ENCODE measurements around the gene TRAF3IP1. TPM values are rescaled to one million over a fixed set of nuclear protein-coding genes. Genes with fewer than 3 reads are reported as not detected.
"Not testable (repeated sequence)": the region's sequence is repeated elsewhere in the genome, so short reads cannot be mapped to it uniquely, and the experiment has no call there.

The TRAF3IP1 gene
- total RNA-seq (10 to 100 TPM in 1 of 6 donors, 1 to 10 TPM in 5; 4.9 to 10.3 (median 7.9) TPM), polyA plus RNA-seq (1 to 10 TPM; 4.7 to 7.0 TPM)

GRCh38 chr2:238320246-238320647 is at the start of gene TRAF3IP1:
Gene TRAF3IP1 (plus strand): TSS chr2:238320518. CDS start chr2:238320663, 145 bp downstream.
- intact Hi-C loops (cut with DNase I) = loop anchor here in 1 of 3 donors (10.0 kb wide), 1 partner anchor 55 kb away; no protein-coding TSS in a partner anchor
- TF ChIP-seq, protein P1, sequence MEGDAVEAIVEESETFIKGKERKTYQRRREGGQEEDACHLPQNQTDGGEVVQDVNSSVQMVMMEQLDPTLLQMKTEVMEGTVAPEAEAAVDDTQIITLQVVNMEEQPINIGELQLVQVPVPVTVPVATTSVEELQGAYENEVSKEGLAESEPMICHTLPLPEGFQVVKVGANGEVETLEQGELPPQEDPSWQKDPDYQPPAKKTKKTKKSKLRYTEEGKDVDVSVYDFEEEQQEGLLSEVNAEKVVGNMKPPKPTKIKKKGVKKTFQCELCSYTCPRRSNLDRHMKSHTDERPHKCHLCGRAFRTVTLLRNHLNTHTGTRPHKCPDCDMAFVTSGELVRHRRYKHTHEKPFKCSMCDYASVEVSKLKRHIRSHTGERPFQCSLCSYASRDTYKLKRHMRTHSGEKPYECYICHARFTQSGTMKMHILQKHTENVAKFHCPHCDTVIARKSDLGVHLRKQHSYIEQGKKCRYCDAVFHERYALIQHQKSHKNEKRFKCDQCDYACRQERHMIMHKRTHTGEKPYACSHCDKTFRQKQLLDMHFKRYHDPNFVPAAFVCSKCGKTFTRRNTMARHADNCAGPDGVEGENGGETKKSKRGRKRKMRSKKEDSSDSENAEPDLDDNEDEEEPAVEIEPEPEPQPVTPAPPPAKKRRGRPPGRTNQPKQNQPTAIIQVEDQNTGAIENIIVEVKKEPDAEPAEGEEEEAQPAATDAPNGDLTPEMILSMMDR (IDR thresholded peaks at IDR 0.05) = no peak
- Histone ChIP-seq H3K27me3 (no peaks in the 10 kb centered on the region), H3K27ac (peak within 1 kb of the TSS; percentile 20 to 79 (median 50)), H3K4me3 (peak within 1 kb of the TSS; percentile 75 to 84 (median 76)), H3K36me3 (no peaks in the 10 kb centered on the region), H3K4me1 (peaks cover 0 to 8% (median 7%) of the 10 kb centered on the region in 3 donors), H3K9me3 (no peaks in the 10 kb centered on the region)
- DNase-seq (peak; percentile 97 to 99 (median 98)), FAIRE-seq (no peak), ATAC-seq (peak; percentile 98 to 99 (median 99))
- 0 to 1% methylated on average over 30 to 58 of the region's 58 CpGs for WGBS, 2 donors

- ATAC-seq = no peak
- H3K27me3 ChIP-seq = no peaks in the 10 kb centered on the region
- no peak overlapping the region for H3K4me3 ChIP-seq
- intact Hi-C loops (cut with DNase I) = no loop called here
- peaks cover 0 to 69% (median 45%) of the 10 kb centered on the region in 3 donors for H3K36me3 ChIP-seq
- H3K27ac ChIP-seq = no peak overlapping the region
- peak in 1 of 6 donors; percentile 58 for DNase-seq
- no peak for FAIRE-seq
- no peaks in the 10 kb centered on the region for H3K4me1 ChIP-seq
- 93 to 96% methylated on average over 9 of the region's 9 CpGs for WGBS, 2 donors
- no peaks in the 10 kb centered on the region for H3K9me3 ChIP-seq
- TF ChIP-seq, protein P1 (IDR thresholded peaks at IDR 0.05) = no peak
Observed at GRCh38 chr2:238270606-238271005, 49.7 kb upstream of the TRAF3IP1 start.

- no peaks in the 10 kb centered on the region for H3K9me3 ChIP-seq
- H3K36me3 ChIP-seq = peaks cover 0 to 73% (median 48%) of the 10 kb centered on the region in 3 donors
- FAIRE-seq (no peak), ATAC-seq (no peak), DNase-seq (peak in 1 of 6 donors; percentile 20)
- H3K4me1 ChIP-seq = no peaks in the 10 kb centered on the region
- no peaks in the 10 kb centered on the region for H3K27me3 ChIP-seq
- intact Hi-C loops (cut with DNase I) = no loop called here
- H3K27ac ChIP-seq = no peak overlapping the region
- no peak overlapping the region for H3K4me3 ChIP-seq
- TF ChIP-seq, protein P1 (IDR thresholded peaks at IDR 0.05) = no peak
- WGBS, 2 donors = 84 to 88% methylated on average over 13 of the region's 13 CpGs
Observed at GRCh38 chr2:238271061-238271554, 49.2 kb upstream of the TRAF3IP1 start.

- H3K4me1 ChIP-seq; H3K4me3 ChIP-seq; H3K9me3 ChIP-seq; FAIRE-seq; ATAC-seq; intact Hi-C loops (cut with DNase I); H3K27me3 ChIP-seq; H3K27ac ChIP-seq: not testable (repeated sequence)
- peaks cover 0 to 79% (median 54%) of the 10 kb centered on the region in 3 donors for H3K36me3 ChIP-seq
- peak in 1 of 6 donors; percentile 12 for DNase-seq
- WGBS, 2 donors = 82 to 93% methylated on average over 8 of the region's 8 CpGs
Observed at GRCh38 chr2:238271686-238272085, 48.6 kb upstream of the TRAF3IP1 start.

DNA sequence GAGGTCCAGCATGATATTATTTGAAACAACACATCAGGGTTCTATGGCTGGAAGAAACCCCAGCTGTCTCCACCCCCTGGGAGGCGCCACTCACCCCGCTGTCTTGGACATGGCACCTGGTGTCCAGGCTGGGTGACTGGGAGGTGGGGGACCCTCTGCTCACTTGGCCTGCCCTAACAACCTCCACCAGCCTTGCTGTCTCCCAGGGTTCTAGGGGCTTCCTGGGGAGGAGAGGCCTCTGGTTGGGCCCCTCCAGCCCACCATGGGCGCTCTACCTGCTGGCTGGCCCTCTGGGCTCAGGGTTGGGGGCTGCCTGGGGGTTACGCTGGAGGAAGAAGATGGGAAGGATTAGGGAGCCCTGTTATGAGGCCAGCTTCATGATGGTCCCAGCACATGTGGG is 48.2 kb upstream of the TRAF3IP1 start:
- H3K4me3 ChIP-seq = no peak overlapping the region
- no peaks in the 10 kb centered on the region for H3K27me3 ChIP-seq
- H3K4me1 ChIP-seq = no peaks in the 10 kb centered on the region
- intact Hi-C loops (cut with DNase I) = no loop called here
- 98 to 100% methylated on average over 4 of the region's 4 CpGs for WGBS, 2 donors
- H3K27ac ChIP-seq = no peak overlapping the region
- peak in 1 of 6 donors; percentile 27 for DNase-seq
- no peak for FAIRE-seq
- ATAC-seq = no peak
- H3K9me3 ChIP-seq = no peaks in the 10 kb centered on the region
- TF ChIP-seq, protein P1 (IDR thresholded peaks at IDR 0.05) = no peak
- H3K36me3 ChIP-seq = peaks cover 0 to 82% (median 56%) of the 10 kb centered on the region in 3 donors

DNA sequence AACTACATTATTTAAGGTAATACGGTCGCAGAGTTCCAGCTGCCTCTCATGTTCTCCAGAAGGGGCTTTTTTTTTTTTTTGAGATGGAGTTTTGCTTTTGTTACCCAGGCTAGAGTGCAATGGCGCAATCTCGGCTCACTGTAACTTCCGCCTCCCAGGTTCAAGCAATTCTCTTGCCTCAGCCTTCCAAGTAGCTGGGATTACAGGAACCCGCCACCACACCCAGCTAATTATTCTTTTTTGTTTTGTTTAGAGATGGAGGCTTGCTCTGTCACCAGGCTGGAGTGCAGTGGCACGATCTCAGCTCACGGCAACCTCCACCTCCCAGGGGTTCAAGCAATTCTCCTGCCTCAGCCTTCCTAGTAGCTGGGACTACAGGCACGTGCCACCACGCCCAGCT is 46.9 kb upstream of the TRAF3IP1 start:
- DNase-seq = peak in 1 of 6 donors; percentile 4
- H3K27ac ChIP-seq; H3K27me3 ChIP-seq; FAIRE-seq; intact Hi-C loops (cut with DNase I); H3K4me1 ChIP-seq; ATAC-seq; H3K4me3 ChIP-seq; H3K9me3 ChIP-seq: not testable (repeated sequence)
- 96 to 97% methylated on average over 9 to 10 of the region's 10 CpGs for WGBS, 2 donors
- peaks cover 0 to 71% (median 49%) of the 10 kb centered on the region in 3 donors for H3K36me3 ChIP-seq

Measured in pancreas (tissue), 10 donors.